ENCODE data around the gene NSUN6. TPM values are rescaled to one million over a fixed set of nuclear protein-coding genes. Genes with fewer than 3 reads are reported as not detected.
"Not testable (repeated sequence)": the region's sequence is repeated elsewhere in the genome, so short reads cannot be mapped to it uniquely, and the experiment has no call there.

The NSUN6 gene
- total RNA-seq, 3 donors from 2014 or later, result 11.8 to 28.4 (median 18.0) TPM

DNA sequence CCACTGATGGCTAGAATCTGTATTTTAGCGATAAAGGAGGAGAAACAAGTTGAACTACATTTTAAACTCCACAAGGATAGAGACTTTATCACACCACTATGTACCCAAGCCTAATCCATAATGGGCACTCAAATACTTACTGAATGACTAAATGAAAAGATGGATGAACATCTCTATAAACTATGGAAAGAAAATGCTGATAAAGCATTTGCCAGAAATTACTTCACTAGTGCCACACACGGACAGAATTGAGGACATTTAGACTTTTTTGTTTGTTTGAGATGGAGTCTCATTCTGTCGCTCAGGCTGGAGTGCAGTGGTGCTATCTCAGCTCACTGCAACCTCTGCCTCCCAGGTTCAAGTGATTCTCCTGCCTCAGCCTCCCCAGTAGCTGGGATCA, 1.7 kb upstream of the NSUN6 start:
- H3K36me3 ChIP-seq, result no peaks in the 10 kb centered on the region
- no peak overlapping the region for H3K27ac ChIP-seq
- H3K4me1 ChIP-seq, result no peaks in the 10 kb centered on the region
- no peaks in the 10 kb centered on the region for H3K9me3 ChIP-seq
- DNase-seq (ENCODE audit: low spot score in 2 of 2), result no peak
- intact Hi-C loops (cut with DNase I; ENCODE audit: low total_unique reads), result no loop called here
- no peaks in the 10 kb centered on the region for H3K27me3 ChIP-seq
- H3K4me3 ChIP-seq, result no peak overlapping the region
- TF ChIP-seq, protein P1, sequence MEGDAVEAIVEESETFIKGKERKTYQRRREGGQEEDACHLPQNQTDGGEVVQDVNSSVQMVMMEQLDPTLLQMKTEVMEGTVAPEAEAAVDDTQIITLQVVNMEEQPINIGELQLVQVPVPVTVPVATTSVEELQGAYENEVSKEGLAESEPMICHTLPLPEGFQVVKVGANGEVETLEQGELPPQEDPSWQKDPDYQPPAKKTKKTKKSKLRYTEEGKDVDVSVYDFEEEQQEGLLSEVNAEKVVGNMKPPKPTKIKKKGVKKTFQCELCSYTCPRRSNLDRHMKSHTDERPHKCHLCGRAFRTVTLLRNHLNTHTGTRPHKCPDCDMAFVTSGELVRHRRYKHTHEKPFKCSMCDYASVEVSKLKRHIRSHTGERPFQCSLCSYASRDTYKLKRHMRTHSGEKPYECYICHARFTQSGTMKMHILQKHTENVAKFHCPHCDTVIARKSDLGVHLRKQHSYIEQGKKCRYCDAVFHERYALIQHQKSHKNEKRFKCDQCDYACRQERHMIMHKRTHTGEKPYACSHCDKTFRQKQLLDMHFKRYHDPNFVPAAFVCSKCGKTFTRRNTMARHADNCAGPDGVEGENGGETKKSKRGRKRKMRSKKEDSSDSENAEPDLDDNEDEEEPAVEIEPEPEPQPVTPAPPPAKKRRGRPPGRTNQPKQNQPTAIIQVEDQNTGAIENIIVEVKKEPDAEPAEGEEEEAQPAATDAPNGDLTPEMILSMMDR (IDR thresholded peaks at IDR 0.05), result no peak
- no peak for TF ChIP-seq POLR2AphosphoS5 (IDR thresholded peaks at IDR 0.05)
- TF ChIP-seq POLR2A (IDR thresholded peaks at IDR 0.05), result no peak

DNA sequence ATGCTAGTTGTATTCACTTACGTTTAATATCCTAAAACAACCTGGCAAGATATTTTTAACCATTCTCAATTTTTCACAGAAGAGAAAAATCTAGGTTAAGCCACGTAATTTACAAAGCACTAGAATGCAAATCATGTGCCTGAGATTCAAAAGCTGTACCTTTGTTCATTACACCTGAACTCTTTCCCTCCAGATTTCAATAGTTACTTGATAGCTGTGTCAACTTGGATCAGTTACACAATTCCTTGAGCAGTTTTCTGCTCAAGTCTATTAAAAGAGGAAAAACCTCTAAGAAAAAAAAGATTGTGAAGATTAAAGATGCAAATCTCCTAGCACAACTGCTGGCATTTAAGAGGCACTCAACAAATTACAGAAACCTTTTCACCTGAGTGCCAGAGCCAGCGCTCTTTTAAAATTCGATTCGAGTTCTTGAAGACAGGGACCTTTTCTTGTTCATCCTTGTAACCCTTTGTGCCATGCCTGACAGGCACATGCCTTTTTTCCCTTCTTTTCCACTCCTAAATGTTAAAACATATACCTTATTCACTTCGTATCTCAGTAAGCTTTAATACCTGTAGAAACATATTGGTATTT, 886 bp downstream of the NSUN6 start:
- no peaks in the 10 kb centered on the region for H3K36me3 ChIP-seq
- peak overlapping the region in 1 of 2 donors; percentile 97 for H3K27ac ChIP-seq
- H3K4me1 ChIP-seq, result no peaks in the 10 kb centered on the region
- intact Hi-C loops (cut with DNase I; ENCODE audit: low total_unique reads), result no loop called here
- H3K9me3 ChIP-seq, result no peaks in the 10 kb centered on the region
- peak overlapping the region; percentile 59 to 84 (median 66) for H3K4me3 ChIP-seq
- H3K27me3 ChIP-seq, result no peaks in the 10 kb centered on the region
- TF ChIP-seq, protein P1 (IDR thresholded peaks at IDR 0.05), result no peak
- TF ChIP-seq POLR2A (IDR thresholded peaks at IDR 0.05) (no peak), POLR2AphosphoS5 (IDR thresholded peaks at IDR 0.05) (no peak)
- no peak for DNase-seq (ENCODE audit: low spot score in 2 of 2)

GRCh38 chr10:18649364-18649959, 1.9 kb downstream of the NSUN6 start:
- DNase-seq (ENCODE audit: low spot score in 2 of 2), result no peak
- no peak for TF ChIP-seq POLR2AphosphoS5 (IDR thresholded peaks at IDR 0.05)
- TF ChIP-seq, protein P1 (IDR thresholded peaks at IDR 0.05), result no peak
- TF ChIP-seq POLR2A (IDR thresholded peaks at IDR 0.05), result no peak
- H3K4me3 ChIP-seq, result no peak overlapping the region
- no peaks in the 10 kb centered on the region for H3K4me1 ChIP-seq
- no peaks in the 10 kb centered on the region for H3K36me3 ChIP-seq
- intact Hi-C loops (cut with DNase I; ENCODE audit: low total_unique reads), result no loop called here
- H3K27me3 ChIP-seq, result no peaks in the 10 kb centered on the region
- no peaks in the 10 kb centered on the region for H3K9me3 ChIP-seq
- H3K27ac ChIP-seq, result no peak overlapping the region

DNA sequence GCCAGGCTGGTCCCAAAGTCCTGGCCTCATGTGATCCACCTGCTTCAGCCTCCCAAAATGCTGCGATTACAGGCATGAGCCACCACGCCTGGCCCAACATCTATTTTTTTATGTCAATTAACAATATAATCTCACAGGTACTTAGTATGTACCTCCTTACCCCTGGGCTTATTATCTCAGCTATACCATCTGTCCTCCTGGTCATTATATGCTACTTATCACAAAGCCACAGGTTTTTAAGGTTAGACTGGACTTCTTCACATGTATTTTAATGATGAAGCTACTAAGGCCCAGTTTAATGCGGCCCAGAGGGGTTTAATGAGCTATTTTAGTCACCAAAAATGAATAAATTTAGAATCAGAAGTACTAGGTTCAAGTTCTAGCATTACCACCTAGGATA, 3.4 kb downstream of the NSUN6 start:
- Histone ChIP-seq H3K4me3 (no peak overlapping the region), H3K36me3 (no peaks in the 10 kb centered on the region), H3K27ac (no peak overlapping the region), H3K9me3 (no peaks in the 10 kb centered on the region), H3K4me1 (no peaks in the 10 kb centered on the region), H3K27me3 (no peaks in the 10 kb centered on the region)
- no peak for DNase-seq (ENCODE audit: low spot score in 2 of 2)
- intact Hi-C loops (cut with DNase I; ENCODE audit: low total_unique reads), result no loop called here
- no peak for TF ChIP-seq POLR2A (IDR thresholded peaks at IDR 0.05)

DNA sequence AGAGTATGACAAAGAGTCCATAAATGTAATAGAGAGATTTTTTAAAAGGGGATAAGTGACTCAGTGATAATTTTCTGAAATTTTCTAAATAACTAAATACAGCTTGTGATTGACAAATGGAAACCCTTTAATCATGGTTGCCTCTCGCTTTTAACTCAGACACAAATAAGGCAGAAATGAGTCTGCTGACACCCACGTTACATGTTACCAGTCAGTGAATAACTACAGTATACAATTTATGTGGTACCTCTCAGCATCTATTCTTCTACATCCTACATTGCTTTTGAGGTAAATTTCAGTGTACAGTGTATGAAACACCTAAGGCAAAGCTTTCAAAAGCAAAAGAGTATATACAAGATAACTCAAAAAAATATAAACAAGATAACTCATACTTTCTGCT, 4.2 kb downstream of the NSUN6 start:
- Histone ChIP-seq H3K27me3 (no peaks in the 10 kb centered on the region), H3K27ac (no peak overlapping the region), H3K36me3 (no peaks in the 10 kb centered on the region), H3K4me1 (no peaks in the 10 kb centered on the region), H3K4me3 (no peak overlapping the region), H3K9me3 (no peaks in the 10 kb centered on the region)
- no peak for TF ChIP-seq POLR2A (IDR thresholded peaks at IDR 0.05)
- no peak for TF ChIP-seq POLR2AphosphoS5 (IDR thresholded peaks at IDR 0.05)
- TF ChIP-seq, protein P1 (IDR thresholded peaks at IDR 0.05), result no peak
- intact Hi-C loops (cut with DNase I; ENCODE audit: low total_unique reads), result no loop called here
- DNase-seq (ENCODE audit: low spot score in 2 of 2), result no peak

- H3K36me3 ChIP-seq; H3K27me3 ChIP-seq; H3K9me3 ChIP-seq; H3K4me1 ChIP-seq; H3K4me3 ChIP-seq; intact Hi-C loops (cut with DNase I; ENCODE audit: low total_unique reads); DNase-seq (ENCODE audit: low spot score in 2 of 2); H3K27ac ChIP-seq: not testable (repeated sequence)
Observed at GRCh38 chr10:18639719-18640118, 11.7 kb downstream of the NSUN6 start.

DNA sequence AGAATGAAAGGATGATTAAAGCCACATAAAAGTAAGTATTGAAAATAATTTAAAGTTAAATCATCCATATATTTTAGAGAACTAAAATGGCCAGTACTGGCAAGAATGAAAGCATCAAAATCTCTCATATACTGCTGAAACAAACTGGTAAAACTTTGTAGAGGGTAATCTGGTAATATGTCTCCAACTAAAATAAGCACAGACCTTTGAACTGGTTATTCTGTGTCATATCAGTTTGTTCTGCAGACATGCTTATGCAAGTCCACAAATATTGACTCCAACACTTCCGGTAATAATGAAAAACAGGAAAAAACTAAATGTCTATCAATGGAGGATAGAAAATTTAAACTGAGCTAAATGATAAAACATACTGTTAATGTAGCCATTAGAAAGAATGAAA, 14.0 kb downstream of the NSUN6 start:
- H3K9me3 ChIP-seq; DNase-seq (ENCODE audit: low spot score in 2 of 2); intact Hi-C loops (cut with DNase I; ENCODE audit: low total_unique reads); H3K27ac ChIP-seq; H3K4me1 ChIP-seq; H3K36me3 ChIP-seq; H3K27me3 ChIP-seq; H3K4me3 ChIP-seq: not testable (repeated sequence)
